Endothelial cell of umbilical vein (primary cell): ENCODE data around the gene EXOC6B.

ENCODE experiments used
- CTCF ChIP-seq, 2 donors: IDR thresholded peaks; 1 replicate in 1 of 2; 2 replicates in 1 of 2; pipeline ENCODE4 v1.5.1; 2011; ENCODE audit warnings: low read length in 2 of 2, mild to moderate bottlenecking in 2 of 2, moderate library complexity in 2 of 2, control low read depth in 1 of 2, inconsistent platforms in 1 of 2, low read depth in 1 of 2; ENCODE audit not compliant: insufficient read depth in 1 of 2; ENCODE audit errors: extremely low read depth in 1 of 2
- EZH2 ChIP-seq: IDR thresholded peaks from 2 replicates; pipeline ENCODE4 v1.6.1; 2012; ENCODE audit warnings: borderline replicate concordance, low read depth, mild to moderate bottlenecking, moderate library complexity, low read length, inconsistent platforms; ENCODE audit not compliant: severe bottlenecking
- POLR2A ChIP-seq: IDR thresholded peaks from 2 replicates; pipeline ENCODE4 v1.6.1; 2012; ENCODE audit warnings: low read depth, mild to moderate bottlenecking, control low read depth, low read length

- TF ChIP-seq POLR2A, result no peak
- TF ChIP-seq CTCF (IDR thresholded peaks at IDR 0.05; ENCODE audit: extremely low read depth in 1 of 2, insufficient read depth in 1 of 2, low read depth in 1 of 2, low read length in 2 of 2), result no peak
- TF ChIP-seq EZH2, result no peak
Measured at GRCh38 chr2:72762276-72762675, 63.6 kb downstream of the EXOC6B start.
